HepG2 (cell line): ENCODE measurements around the gene CCNF. TPM values are rescaled to one million over a fixed set of nuclear protein-coding genes. Genes with fewer than 3 reads are reported as not detected.

ENCODE experiments used
- ATAC-seq: fragments of 200-7000 bp; cut with Tn5 transposase; 3 replicates; pipeline ENCODE4 v1.9.1; 2020; ENCODE audit warnings: mild to moderate bottlenecking, moderate library complexity
- BruUV-seq: library from RNA; stranded (reverse); fragments of 400-500 nt; replicated peaks from 2 replicates; lab custom pipeline; 2021; lab: Mats Ljungman, UMichigan
- CTCF ChIA-PET: fragments of 300-600 bp; formaldehyde crosslinking; extraction: SDS; loops from one replicate; lab custom pipeline; 2021; ENCODE audit warnings: low total read pairs, inconsistent platforms, low intra/inter-chr PET ratio; lab: Yijun Ruan, JAX
- POLR2A ChIA-PET: fragments of 350-600 bp; sonication (Branson Sonifier 250); formaldehyde crosslinking; loops from one replicate; lab custom pipeline; 2020; ENCODE audit warnings: antibody characterized with exemption, inconsistent platforms; lab: Yijun Ruan, JAX
- DNase-seq: peaks from one replicate; pipeline ENCODE4 v3.0.0-alpha.2; 2015; ENCODE audit warnings: low spot score
- FAIRE-seq: peaks from 3 replicates; lab custom pipeline; 2011; peaks lifted over from hg19 to GRCh38; lab: Jason Lieb, UNC
- H2AFZ ChIP-seq: one replicate; pipeline ENCODE4 v1.6.1; 2011; ENCODE audit warnings: low read length, inconsistent platforms
- H3K27ac ChIP-seq: fragments of 300-600 bp; 3 replicates; pipeline ENCODE4 v1.8.0; 2011; ENCODE audit warnings: mixed run types, mild to moderate bottlenecking, mixed read lengths, low read length, inconsistent platforms; ENCODE audit not compliant: insufficient read depth; ENCODE audit errors: extremely low read length
- H3K27me3 ChIP-seq, 2 experiments: fragments of 200-600 bp in 1 of 2; 2 replicates in 1 of 2; 3 replicates in 1 of 2; pipeline versions ENCODE4 v1.6.0 to v1.8.0; 2011; ENCODE audit warnings: low read length in 2 of 2, mild to moderate bottlenecking in 2 of 2, moderate library complexity in 2 of 2, inconsistent platforms in 1 of 2; ENCODE audit not compliant: insufficient read depth in 2 of 2, control insufficient read depth in 1 of 2
- H3K36me3 ChIP-seq, 2 experiments: fragments of 200-600 bp in 1 of 2; replicated peaks in 1 of 2; 2 replicates in 1 of 2; 3 replicates in 1 of 2; pipeline versions ENCODE4 v1.5.1 to v1.8.0; 2011; ENCODE audit warnings: low read length in 2 of 2, inconsistent platforms in 1 of 2; ENCODE audit not compliant: insufficient read depth in 2 of 2, control insufficient read depth in 1 of 2
- H3K4me1 ChIP-seq: 2 replicates; pipeline ENCODE4 v1.5.1; 2012; ENCODE audit warnings: low read length, inconsistent platforms; ENCODE audit not compliant: insufficient read depth
- H3K4me2 ChIP-seq: 2 replicates; pipeline ENCODE4 v1.6.0; 2011; ENCODE audit warnings: low read depth, low read length, inconsistent platforms
- H3K4me3 ChIP-seq, 3 experiments: fragments of 200-600 bp in 1 of 3; sonication (generic), shearing (Covaris generic) in 1 of 3; replicated peaks in 1 of 3; 2 replicates each; pipeline ENCODE4 v1.5.1; 2011 to 2016; ENCODE audit warnings: low read length in 3 of 3, inconsistent platforms in 2 of 3, low read depth in 2 of 3, mild to moderate bottlenecking in 2 of 3, control low read depth in 1 of 3, mixed read lengths in 1 of 3; ENCODE audit not compliant: insufficient read depth in 1 of 3
- H3K79me2 ChIP-seq: one replicate; pipeline ENCODE4 v1.6.1; 2011; ENCODE audit warnings: low read length, inconsistent platforms; ENCODE audit not compliant: insufficient read depth
- H3K9ac ChIP-seq: 2 replicates; pipeline ENCODE4 v1.6.0; 2011; ENCODE audit warnings: mild to moderate bottlenecking, low read depth, low read length, inconsistent platforms; ENCODE audit not compliant: insufficient read depth
- H3K9me3 ChIP-seq: 2 replicates; pipeline ENCODE4 v1.5.1; 2012; ENCODE audit warnings: mild to moderate bottlenecking, low read length
- H4K20me1 ChIP-seq: 2 replicates; pipeline ENCODE4 v1.6.0; 2011; ENCODE audit warnings: inconsistent platforms, mild to moderate bottlenecking, low read length, moderate library complexity; ENCODE audit not compliant: insufficient read depth
- AGO1 ChIP-seq: fragments of 200-400 bp; formaldehyde crosslinking; IDR thresholded peaks from 2 replicates; pipeline ENCODE4 v1.6.1; 2017; ENCODE audit warnings: mild to moderate bottlenecking, low read depth, low read length, moderate library complexity; ENCODE audit not compliant: poor library complexity, severe bottlenecking
- AGO2 ChIP-seq: fragments of 200-400 bp; formaldehyde crosslinking; optimal IDR thresholded peaks from 2 replicates; pipeline ENCODE3; 2017; ENCODE audit warnings: mild to moderate bottlenecking, low read depth, low read length, moderate library complexity
- AKAP8 ChIP-seq: sonication (generic); formaldehyde crosslinking; IDR thresholded peaks from 2 replicates; pipeline ENCODE4 v1.5.1; 2020; ENCODE audit warnings: mild to moderate bottlenecking, missing genetic modification reagents
- GABPB1 ChIP-seq: IDR thresholded peaks from 2 replicates; pipeline ENCODE4 v1.6.1; 2016; ENCODE audit warnings: mild to moderate bottlenecking, missing genetic modification reagents, moderate library complexity, missing compliant biosample characterization
- HCFC1 ChIP-seq: fragments of 150-350 bp; IDR thresholded peaks from 2 replicates; pipeline ENCODE4 v1.6.1; 2014; ENCODE audit warnings: low read depth, low read length
- HMGXB4 ChIP-seq, 2 experiments: sonication (generic) in 1 of 2; formaldehyde crosslinking in 1 of 2; IDR thresholded peaks; 2 replicates each; pipeline versions ENCODE4 v1.4.0 to v1.6.1; 2018 to 2020; ENCODE audit warnings: missing genetic modification reagents in 2 of 2, borderline replicate concordance in 1 of 2, low read depth in 1 of 2, mild to moderate bottlenecking in 1 of 2, missing biosample characterization in 1 of 2
- NONO ChIP-seq, 2 experiments: fragments of 450-650 bp in 1 of 2; sonication (generic) in 1 of 2; formaldehyde crosslinking in 1 of 2; IDR thresholded peaks in 1 of 2; conservative IDR thresholded peaks in 1 of 2; 2 replicates each; pipeline versions ENCODE4 v1.6.1 to v1.8.0; 2017 to 2022; ENCODE audit warnings: mild to moderate bottlenecking in 1 of 2, missing genetic modification reagents in 1 of 2, moderate library complexity in 1 of 2
- SSRP1 ChIP-seq: IDR thresholded peaks from 2 replicates; pipeline ENCODE4 v1.6.1; 2016; ENCODE audit warnings: control low read depth
- ZNF30 ChIP-seq: sonication (generic); formaldehyde crosslinking; IDR thresholded peaks from 2 replicates; pipeline ENCODE4 v1.5.0; 2020; ENCODE audit warnings: mild to moderate bottlenecking, missing genetic modification reagents
- ZNF547 ChIP-seq: sonication (generic); formaldehyde crosslinking; IDR thresholded peaks from 2 replicates; pipeline ENCODE4 v1.5.1; 2020; ENCODE audit warnings: mild to moderate bottlenecking, missing genetic modification reagents
- WGBS: methylation state at CpG from one replicate; pipeline ENCODE4 v1.1.6; 2017; ENCODE audit warnings: low lambda C conversion rate; 5-methylcytosine and 5-hydroxymethylcytosine counted together
- in situ Hi-C: cut with HindIII; loops from 2 replicates; pipeline ENCODE4 v1.10.0; 2017; ENCODE audit warnings: low pct_unique_long_range_greater_than_20kb; ENCODE audit not compliant: extremely low pct_ligation_motif_present
- intact Hi-C: fragments of 100-400 bp; cut with micrococcal nuclease; formaldehyde crosslinking; loops from one replicate; pipeline ENCODE4 v1.10.0; 2022; ENCODE audit not compliant: unreplicated experiment
- polyA plus RNA-seq, 8 experiments: library from polyadenylated mRNA; depleted of rRNA in 3 of 8; stranded (reverse) in 7 of 8; unstranded in 1 of 8; fragments of >200 nt; fragmentation: Illumina TruSeq in 4 of 8; extraction: Trizol in 4 of 8; gene quantifications; 2 replicates each; pipeline versions ENCODE4 v1.2.1 to v1.2.3, GENCODE V29; 2011 to 2016; ENCODE audit warnings: low read depth in 4 of 8, missing spikeins in 1 of 8, mixed read lengths in 1 of 8; ENCODE audit not compliant: insufficient read depth in 1 of 8
- total RNA-seq, 5 experiments: library from RNA; depleted of rRNA; stranded (reverse); fragments of >200 nt; fragmentation: Illumina TruSeq; extraction: Trizol; gene quantifications; 2 replicates each; pipeline ENCODE4 v1.2.3, GENCODE V29; 2016; ENCODE audit warnings: low read depth in 1 of 5
- TF ChIP-seq, protein P1 (sequence below): IDR thresholded peaks from 2 replicates; pipeline ENCODE4 v1.6.1; 2016; ENCODE audit warnings: missing compliant biosample characterization, missing genetic modification reagents, borderline replicate concordance

CCNF gene
- total and polyA plus RNA-seq, 2 of the 13 experiments (the other 11 are each of a cell fraction or from before 2014, with no cell fraction given): 6.4 to 22.8 TPM

DNA sequence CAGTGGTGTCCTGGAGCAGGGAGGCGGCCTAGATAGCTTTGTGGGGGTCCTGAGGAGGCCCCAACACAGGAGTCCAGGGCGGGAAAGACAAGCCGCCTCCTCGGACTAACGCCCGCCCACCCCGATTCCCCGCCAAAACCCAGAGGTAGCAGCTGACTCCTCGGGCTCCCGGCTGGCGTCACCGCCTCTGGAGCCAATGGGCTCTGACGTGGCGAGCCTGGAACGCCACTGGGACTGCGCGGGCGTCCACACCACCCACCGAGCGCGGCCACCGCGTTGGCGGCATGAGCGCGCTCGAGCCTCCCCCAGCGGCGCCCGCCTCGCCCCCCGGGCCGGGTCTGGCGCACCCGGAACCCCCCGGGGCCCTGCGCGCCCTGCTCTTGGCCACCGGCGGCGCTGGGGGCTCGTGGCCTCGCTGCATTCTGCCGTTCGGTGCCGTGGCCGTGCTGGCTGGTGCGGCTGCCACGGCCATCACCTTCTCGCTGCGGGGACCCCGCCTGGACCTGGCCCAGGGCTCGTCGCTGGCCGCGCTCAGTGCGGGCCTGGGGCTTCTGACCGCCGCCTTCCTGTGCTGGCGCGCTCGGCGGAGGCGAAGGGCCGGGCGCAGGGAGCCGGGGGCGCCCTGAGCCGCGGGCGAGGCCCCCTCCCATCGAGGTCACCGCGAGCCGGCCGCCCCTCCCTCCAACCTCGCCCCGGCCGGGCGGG is 38.4 kb downstream of the CCNF start:
- TF ChIP-seq AGO1 (peak; percentile 74), AGO2 (peak; percentile 67), SSRP1 (CRISPR knock-in tag) (no peak), NONO (IDR thresholded peaks at IDR 0.05) (no peak), NONO (CRISPR knock-in tag; conservative IDR thresholded peaks at IDR 0.05) (peak; percentile 42; the same call in 1 of the 2 replicates)
- CTCF ChIA-PET: no interaction called here
- Histone ChIP-seq H3K27ac (no peak overlapping the region), H3K4me2 (peak overlapping the region; percentile 83), H3K4me1 (peaks cover 42% of the 10 kb centered on the region), H3K9ac (peak overlapping the region; percentile 44; the same call in 1 of the 2 replicates), H4K20me1 (no peaks in the 10 kb centered on the region; the same call in 1 of the 2 replicates), H3K4me3 (peak overlapping the region; percentile 27 to 65 (median 43); a peak in 4 of 6 replicates), H3K27me3 (peaks cover 8 to 25% of the 10 kb centered on the region in 2 experiments), H3K79me2 (no peaks in the 10 kb centered on the region), H3K36me3 (no peaks in the 10 kb centered on the region), H3K9me3 (no peaks in the 10 kb centered on the region), H2AFZ (no peak overlapping the region)
- intact Hi-C loops: no loop called here
- FAIRE-seq (no peak), ATAC-seq (no peak), DNase-seq (no peak)
- WGBS: 85% methylated on average over 19 of the region's 80 CpGs
- BruUV-seq: no TSS peak
- POLR2A ChIA-PET: interaction anchor here (1.7 kb wide), 1 partner anchor 8 kb away, joined by 6 read pairs; the partner anchor contains the start of gene TEDC2
- in situ Hi-C loops: no loop called here

DNA sequence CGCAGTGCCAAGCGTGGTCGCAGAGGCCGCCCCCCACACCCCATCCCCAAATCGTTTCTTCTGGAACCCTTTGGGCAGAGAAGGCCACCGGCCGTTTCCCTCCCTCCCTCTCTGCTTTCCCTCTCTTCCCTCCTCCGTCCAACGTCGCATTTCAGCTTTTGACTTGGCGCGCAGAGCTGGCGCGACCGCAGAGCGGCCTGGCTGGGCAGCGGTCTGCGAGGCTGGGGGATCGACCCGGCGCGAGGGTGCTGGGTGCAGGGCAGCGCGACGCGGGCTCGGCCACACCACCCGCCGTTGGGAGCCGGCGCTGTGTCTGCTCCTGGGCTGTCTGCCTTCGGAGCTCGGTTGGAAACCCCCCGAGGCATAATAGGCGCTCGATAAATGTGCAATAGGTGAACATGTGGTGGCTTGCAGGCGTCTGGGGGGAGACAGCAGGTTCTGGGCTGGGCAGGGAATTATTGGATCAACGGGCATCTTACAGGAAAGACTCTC is 39.0 kb downstream of the CCNF start:
- Histone ChIP-seq H3K4me2 (peak overlapping the region; percentile 83), H3K9me3 (no peaks in the 10 kb centered on the region), H3K27me3 (peaks cover 8 to 25% of the 10 kb centered on the region in 2 experiments), H3K27ac (no peak overlapping the region), H3K79me2 (no peaks in the 10 kb centered on the region), H3K4me3 (peak overlapping the region; percentile 27 to 65 (median 43)), H3K4me1 (peaks cover 48% of the 10 kb centered on the region), H3K36me3 (no peaks in the 10 kb centered on the region), H2AFZ (no peak overlapping the region), H4K20me1 (no peaks in the 10 kb centered on the region; the same call in 1 of the 2 replicates), H3K9ac (peak overlapping the region; percentile 44)
- in situ Hi-C loops (no loop called here), intact Hi-C loops (no loop called here)
- ChIA-PET POLR2A (interaction anchor here (0.7 to 1.7 kb wide), 4 partner anchors 8 to 217 kb away, joined by 4 to 6 read pairs (median 4); partner anchors contain the start of genes ECI1 and TEDC2), CTCF (no interaction called here)
- under 1% methylated on average over 9 of the region's 38 CpGs for WGBS
- FAIRE-seq: no peak
- ATAC-seq: peak; percentile 47
- DNase-seq: no peak
- BruUV-seq: no TSS peak
- TF ChIP-seq AKAP8 (peak; percentile 81; the same call in 1 of the 2 replicates), GABPB1 (CRISPR knock-in tag) (peak; percentile 27; the same call in 1 of the 2 replicates), HCFC1 (no peak), ZNF547 (peak; percentile 57; the same call in 1 of the 2 replicates), ZNF30 (0 out of 2 replicates have a peak, but pooled peaks have one; percentile 38), HMGXB4 (CRISPR knock-in tag; IDR thresholded peaks at IDR 0.05; ENCODE audit: borderline replicate concordance in 1 of 2, low read depth in 1 of 2) (peak in 1 of 2 experiments; percentile 31; a peak in 1 of 4 replicates)
- TF ChIP-seq, protein P1, sequence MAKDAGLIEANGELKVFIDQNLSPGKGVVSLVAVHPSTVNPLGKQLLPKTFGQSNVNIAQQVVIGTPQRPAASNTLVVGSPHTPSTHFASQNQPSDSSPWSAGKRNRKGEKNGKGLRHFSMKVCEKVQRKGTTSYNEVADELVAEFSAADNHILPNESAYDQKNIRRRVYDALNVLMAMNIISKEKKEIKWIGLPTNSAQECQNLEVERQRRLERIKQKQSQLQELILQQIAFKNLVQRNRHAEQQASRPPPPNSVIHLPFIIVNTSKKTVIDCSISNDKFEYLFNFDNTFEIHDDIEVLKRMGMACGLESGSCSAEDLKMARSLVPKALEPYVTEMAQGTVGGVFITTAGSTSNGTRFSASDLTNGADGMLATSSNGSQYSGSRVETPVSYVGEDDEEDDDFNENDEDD (CRISPR knock-in tag): peak; percentile 48; the same call in 1 of the 2 replicates
